DOHH2 (cell line): ENCODE results near the gene UNC45A.

Source experiments
- H3F3A ChIP-seq: fragments of 200-600 bp; sonication (generic), shearing (Covaris generic); 2 replicates; pipeline ENCODE4 v1.6.0; 2016; ENCODE audit warnings: antibody characterized with exemption, mild to moderate bottlenecking; ENCODE audit not compliant: control insufficient read depth, insufficient read depth
- H3K27ac ChIP-seq: fragments of 200-600 bp; sonication (generic); 2 replicates; pipeline ENCODE4 v1.5.1; 2014; ENCODE audit warnings: low read depth, mild to moderate bottlenecking, low read length, moderate library complexity
- H3K27me3 ChIP-seq: fragments of 200-600 bp; sonication (generic); 2 replicates; pipeline ENCODE4 v1.6.1; 2014; ENCODE audit warnings: mild to moderate bottlenecking, low read length, mixed read lengths; ENCODE audit not compliant: control insufficient read depth
- H3K36me3 ChIP-seq: fragments of 200-600 bp; sonication (generic); 2 replicates; pipeline ENCODE4 v1.6.1; 2014; ENCODE audit warnings: mild to moderate bottlenecking, low read length, moderate library complexity, mixed read lengths; ENCODE audit not compliant: control insufficient read depth
- H3K4me1 ChIP-seq: fragments of 200-600 bp; sonication (generic); 2 replicates; pipeline ENCODE4 v1.6.1; 2014; ENCODE audit warnings: mild to moderate bottlenecking, low read length, mixed read lengths; ENCODE audit not compliant: control insufficient read depth
- H3K4me2 ChIP-seq: fragments of 200-600 bp; sonication (generic); 2 replicates; pipeline ENCODE4 v1.6.0; 2014; ENCODE audit warnings: mild to moderate bottlenecking, low read length, moderate library complexity
- H3K4me3 ChIP-seq: fragments of 200-600 bp; sonication (generic); 2 replicates; pipeline ENCODE4 v1.5.1; 2014; ENCODE audit warnings: mild to moderate bottlenecking, low read length, mixed read lengths
- H3K79me2 ChIP-seq: fragments of 200-600 bp; sonication (generic); 2 replicates; pipeline ENCODE4 v1.6.1; 2014; ENCODE audit warnings: mild to moderate bottlenecking, low read length, mixed read lengths; ENCODE audit not compliant: control insufficient read depth
- H3K9me2 ChIP-seq: fragments of 200-600 bp; sonication (generic); replicated peaks from 2 replicates; pipeline ENCODE4 v1.6.1; 2014; ENCODE audit warnings: mild to moderate bottlenecking, low read length, mixed read lengths; ENCODE audit not compliant: control insufficient read depth
- H3K9me3 ChIP-seq: fragments of 200-600 bp; sonication (generic); 2 replicates; pipeline ENCODE4 v1.6.1; 2014; ENCODE audit warnings: antibody characterized with exemption, low read length, mixed read lengths; ENCODE audit not compliant: control insufficient read depth, insufficient read depth
- H4K20me1 ChIP-seq: fragments of 200-600 bp; sonication (generic); 2 replicates; pipeline ENCODE4 v1.6.0; 2014; ENCODE audit warnings: low read depth, mild to moderate bottlenecking, antibody characterized with exemption, low read length, moderate library complexity; ENCODE audit not compliant: control insufficient read depth, insufficient read depth
- CTCF ChIP-seq: fragments of 200-600 bp; sonication (generic); IDR thresholded peaks from one replicate; pipeline ENCODE4 v1.5.1; 2014; ENCODE audit warnings: antibody characterized with exemption, mild to moderate bottlenecking, low read depth, low read length; ENCODE audit not compliant: poor library complexity, severe bottlenecking
- EZH2phosphoT487 ChIP-seq: fragments of 200-600 bp; sonication (generic); IDR thresholded peaks from 2 replicates; pipeline ENCODE4 v1.6.1; 2017; ENCODE audit warnings: borderline replicate concordance, mild to moderate bottlenecking, antibody characterized with exemption, low read length, moderate library complexity, mixed read lengths

UNC45A gene

GRCh38 chr15:90988296-90988695 is 53.2 kb downstream of the UNC45A start:
- H3K36me3 ChIP-seq, result peaks cover 58% of the 10 kb centered on the region
- no peaks in the 10 kb centered on the region for H3K9me3 ChIP-seq
- H3K27ac ChIP-seq, result no peak overlapping the region
- peaks cover 99% of the 10 kb centered on the region for H3K79me2 ChIP-seq
- peaks cover 18% of the 10 kb centered on the region for H4K20me1 ChIP-seq
- H3K4me1 ChIP-seq, result peaks cover 61% of the 10 kb centered on the region
- no peaks in the 10 kb centered on the region for H3K9me2 ChIP-seq
- H3K4me2 ChIP-seq, result peak overlapping the region; percentile 74
- no peaks in the 10 kb centered on the region for H3K27me3 ChIP-seq
- H3K4me3 ChIP-seq, result peak overlapping the region; percentile 59
- no peaks in the 10 kb centered on the region for H3F3A ChIP-seq
- TF ChIP-seq CTCF, result no peak
- TF ChIP-seq EZH2phosphoT487, result no peak

GRCh38 chr15:90989040-90989768 is 54.1 kb downstream of the UNC45A start:
- peak overlapping the region; percentile 59 for H3K4me3 ChIP-seq
- no peaks in the 10 kb centered on the region for H3F3A ChIP-seq
- H3K79me2 ChIP-seq, result peaks cover 99% of the 10 kb centered on the region
- TF ChIP-seq CTCF (no peak), EZH2phosphoT487 (no peak)
- H3K4me2 ChIP-seq, result peak overlapping the region; percentile 74
- no peaks in the 10 kb centered on the region for H3K9me2 ChIP-seq
- no peaks in the 10 kb centered on the region for H3K27me3 ChIP-seq
- H3K9me3 ChIP-seq, result no peaks in the 10 kb centered on the region
- peaks cover 61% of the 10 kb centered on the region for H3K4me1 ChIP-seq
- peak overlapping the region; percentile 30; the same call in 1 of the 2 replicates for H3K27ac ChIP-seq
- H4K20me1 ChIP-seq, result peaks cover 18% of the 10 kb centered on the region
- peaks cover 57% of the 10 kb centered on the region for H3K36me3 ChIP-seq

DNA sequence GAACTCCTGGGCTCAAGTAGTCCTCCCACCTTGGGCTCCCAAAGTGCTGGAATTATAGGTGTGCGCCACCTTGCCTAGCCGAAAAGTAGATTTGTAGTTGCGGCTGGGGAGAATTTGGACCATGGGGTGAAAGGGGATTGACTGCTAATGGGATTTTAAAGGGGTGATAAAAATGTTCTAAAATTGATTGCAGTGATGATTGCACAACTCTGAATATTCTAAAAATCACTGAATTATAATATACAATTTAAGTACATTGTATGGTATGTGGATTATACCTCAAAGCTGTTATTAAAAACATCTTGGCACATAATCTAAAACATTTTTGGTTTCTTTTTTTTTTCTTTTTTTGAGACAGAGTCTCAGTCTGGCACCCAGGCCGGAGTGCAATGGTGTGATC is 55.4 kb downstream of the UNC45A start:
- Histone ChIP-seq H3K27ac (no peak overlapping the region), H3K4me1 (peaks cover 62% of the 10 kb centered on the region), H3K4me2 (peak overlapping the region; percentile 42), H3K4me3 (no peak overlapping the region), H3F3A (no peaks in the 10 kb centered on the region), H4K20me1 (peaks cover 18% of the 10 kb centered on the region), H3K79me2 (peaks cover 98% of the 10 kb centered on the region), H3K27me3 (no peaks in the 10 kb centered on the region), H3K9me2 (no peaks in the 10 kb centered on the region), H3K9me3 (no peaks in the 10 kb centered on the region), H3K36me3 (peaks cover 53% of the 10 kb centered on the region)
- TF ChIP-seq EZH2phosphoT487 (no peak), CTCF (no peak)
